GM19238 (cell line): Measurements from ENCODE around the gene MEGF6.

ENCODE experiments used
- DNase-seq: peaks from one replicate; pipeline ENCODE4 v3.0.0; 2011; ENCODE audit warnings: low spot score; ENCODE audit not compliant: insufficient read length

Gene MEGF6

DNA sequence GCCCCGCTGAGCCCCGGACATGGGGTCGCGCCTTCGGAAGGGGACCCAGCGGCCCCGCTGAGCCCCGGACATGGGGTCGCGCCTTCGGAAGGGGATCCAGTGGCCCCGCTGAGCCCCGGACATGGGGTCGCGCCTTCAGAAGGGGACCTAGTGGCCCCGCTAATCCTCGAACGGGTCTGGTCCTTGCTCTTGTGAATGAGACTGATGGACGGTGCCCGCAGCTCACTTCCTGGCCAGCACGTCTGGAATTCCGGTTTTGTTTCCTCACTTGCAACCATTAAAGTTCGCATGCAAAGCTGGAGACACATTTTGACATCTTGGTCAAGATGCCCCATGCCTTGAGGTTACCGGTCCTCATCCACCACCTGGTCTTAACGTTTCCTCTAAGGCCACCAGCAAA lies 33.0 kb upstream of the MEGF6 start:
- DNase-seq: no peak

DNA sequence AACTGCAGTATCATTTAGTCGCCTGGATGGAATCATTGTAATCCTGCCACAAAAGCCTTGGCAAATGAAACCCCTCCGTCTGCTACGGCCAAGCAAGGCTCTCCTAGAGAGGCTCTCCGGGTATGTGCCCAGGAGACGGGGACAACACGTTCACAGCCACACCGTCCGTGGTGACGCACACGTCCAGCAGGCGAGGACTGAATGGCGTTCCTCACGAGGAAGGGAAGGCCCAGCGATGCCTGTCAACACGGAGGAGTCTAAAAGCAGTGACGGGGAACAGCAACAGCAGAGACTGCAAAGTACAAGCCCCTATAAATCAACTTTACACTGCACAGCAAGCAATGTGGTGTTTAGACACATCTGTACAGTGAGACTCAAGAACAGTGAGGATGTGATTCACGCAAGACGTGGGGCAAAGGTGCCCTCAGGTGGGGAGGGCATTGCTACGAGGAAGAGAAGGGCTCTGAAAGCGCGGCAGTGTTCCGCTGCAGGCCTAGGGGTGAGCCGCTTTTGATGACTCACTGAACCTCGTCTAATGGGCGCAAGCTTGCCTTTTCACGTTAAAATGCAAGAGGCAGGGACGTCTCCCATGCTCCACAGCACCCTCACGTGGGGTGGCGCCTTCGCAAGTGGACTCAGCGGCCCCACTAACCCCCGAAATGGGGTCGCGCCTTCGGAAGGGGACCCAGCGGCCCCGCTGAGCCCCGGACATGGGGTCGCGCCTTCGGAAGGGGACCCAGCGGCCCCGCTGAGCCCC lies 31.8 kb upstream of the MEGF6 start:
- no peak for DNase-seq

DNA sequence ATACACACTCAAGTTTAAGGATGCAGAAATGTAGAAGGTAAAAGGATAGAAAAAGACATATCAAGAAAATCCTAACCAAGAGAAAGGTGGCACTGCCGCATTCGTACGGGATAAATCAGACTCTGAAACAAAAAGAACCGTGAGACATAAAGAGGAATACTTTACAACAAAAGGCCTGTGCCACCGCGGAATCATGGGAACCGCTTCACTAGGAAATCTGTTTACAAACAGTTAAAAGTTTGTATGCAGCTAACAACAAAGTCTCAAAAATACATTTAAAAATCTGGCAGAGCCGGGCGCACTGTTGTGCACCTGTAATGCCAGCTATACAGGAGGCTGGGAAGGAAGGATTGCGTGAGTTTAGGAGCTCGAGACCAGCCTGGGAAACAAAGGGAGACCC lies 30.5 kb upstream of the MEGF6 start:
- no peak for DNase-seq

DNA sequence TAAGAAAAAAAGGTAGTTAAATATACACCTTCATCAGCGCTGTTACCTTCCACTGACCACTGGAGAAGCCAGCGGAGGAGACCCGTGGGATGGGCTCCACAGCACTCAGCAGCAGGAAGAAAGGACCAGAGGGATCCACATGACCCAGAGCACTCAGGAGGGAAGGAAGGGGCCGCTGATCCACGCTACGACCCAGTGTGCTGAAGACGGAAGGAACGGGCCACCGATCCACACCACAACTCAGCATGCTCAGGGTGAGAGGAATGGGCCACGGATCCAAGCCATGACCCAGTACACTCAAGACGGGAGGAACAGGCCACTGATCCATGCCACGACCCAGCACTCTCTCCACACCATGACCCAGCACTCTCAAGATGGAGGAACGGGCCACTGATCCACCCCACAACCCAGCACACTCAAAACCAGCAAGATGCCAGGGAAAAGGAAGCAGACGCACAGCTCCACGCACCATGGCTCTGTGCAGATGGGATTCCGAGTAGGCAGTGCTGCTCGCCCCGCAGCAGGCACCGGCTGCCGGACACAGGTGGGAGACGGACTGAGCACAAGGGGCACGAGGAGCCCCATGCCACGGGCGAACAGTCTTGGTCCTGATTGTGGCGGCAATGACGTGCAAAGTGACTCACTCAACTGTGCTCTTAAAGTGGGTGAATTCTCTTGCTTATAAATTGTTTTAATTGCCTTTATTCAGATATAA lies 29.9 kb upstream of the MEGF6 start:
- no peak for DNase-seq

DNA sequence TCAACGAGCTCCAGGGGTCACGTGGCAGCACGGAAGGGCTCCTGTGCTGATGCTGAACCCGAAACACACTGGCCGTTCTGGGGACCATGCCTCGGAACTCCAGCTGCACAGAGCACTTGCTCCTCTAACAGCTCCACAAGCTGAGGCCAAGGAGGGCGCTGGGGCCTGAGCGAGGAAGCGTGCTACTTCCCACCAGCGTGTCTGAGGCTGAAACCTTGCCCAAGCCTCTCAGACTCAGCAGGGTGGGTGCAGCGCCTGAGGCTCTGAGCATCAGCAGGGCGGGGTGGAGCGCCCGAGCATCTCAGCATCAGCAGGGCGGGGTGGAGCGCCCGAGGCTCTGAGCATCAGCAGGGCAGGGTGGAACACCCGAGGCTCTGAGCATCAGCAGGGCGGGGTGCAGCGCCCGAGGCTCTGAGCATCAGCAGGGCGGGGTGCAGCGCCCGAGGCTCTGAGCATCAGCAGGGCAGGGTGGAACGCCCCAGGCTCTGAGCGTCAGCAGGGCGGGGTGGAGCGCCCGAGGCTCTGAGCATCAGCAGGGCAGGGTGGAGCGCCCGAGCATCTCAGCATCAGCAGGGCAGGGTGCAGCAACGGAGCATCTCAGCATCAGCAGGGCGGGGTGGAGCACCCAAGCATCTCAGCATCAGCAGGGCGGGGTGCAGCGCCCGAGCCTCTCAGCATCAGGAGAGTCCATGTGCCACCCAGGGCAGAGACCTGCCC lies 29.0 kb upstream of the MEGF6 start:
- DNase-seq: no peak

DNA sequence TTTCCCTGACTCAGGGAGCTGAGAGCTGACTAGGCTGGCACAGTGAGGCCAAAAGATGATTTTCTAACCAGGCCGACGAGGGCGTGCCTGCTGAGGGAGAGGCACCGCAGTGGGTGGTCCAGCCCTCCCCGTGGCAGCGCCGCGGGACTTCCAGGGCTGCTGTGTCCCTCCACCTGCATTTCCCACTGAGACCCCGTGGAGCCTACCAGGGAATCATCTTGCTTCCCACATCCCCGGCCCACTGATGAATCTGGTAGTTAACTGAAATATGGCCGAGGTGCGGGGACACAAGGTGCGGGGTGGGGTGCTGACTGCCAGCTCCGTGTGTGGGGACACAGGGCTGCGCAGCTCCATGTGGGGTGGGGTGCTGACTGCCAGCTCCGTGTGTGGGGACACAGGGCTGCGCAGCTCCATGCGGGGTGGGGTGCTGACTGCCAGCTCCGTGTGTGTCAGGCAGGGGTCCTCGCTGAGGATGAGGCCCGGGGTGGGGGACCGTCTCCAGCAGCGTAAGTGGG lies 28.1 kb upstream of the MEGF6 start:
- no peak for DNase-seq

DNA sequence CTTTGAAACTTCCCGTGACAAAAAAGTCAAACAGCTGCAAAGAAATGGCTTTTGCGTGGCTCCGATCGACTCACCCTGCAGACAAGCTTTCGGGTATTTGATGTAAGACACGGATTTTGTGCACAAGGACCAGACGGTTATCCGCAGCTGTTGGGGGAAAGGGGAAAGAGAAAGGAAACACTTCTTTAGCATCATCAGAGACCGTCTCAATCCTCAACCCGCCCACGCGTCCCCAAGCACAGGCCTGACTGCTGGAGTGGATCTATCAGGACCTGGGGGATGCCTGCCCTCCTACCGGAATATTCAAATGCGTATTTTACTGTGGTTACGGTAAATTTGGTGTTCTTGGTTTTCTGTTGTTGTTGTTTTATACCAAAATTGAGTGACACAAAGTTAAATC lies 27.4 kb upstream of the MEGF6 start:
- DNase-seq: no peak

DNA sequence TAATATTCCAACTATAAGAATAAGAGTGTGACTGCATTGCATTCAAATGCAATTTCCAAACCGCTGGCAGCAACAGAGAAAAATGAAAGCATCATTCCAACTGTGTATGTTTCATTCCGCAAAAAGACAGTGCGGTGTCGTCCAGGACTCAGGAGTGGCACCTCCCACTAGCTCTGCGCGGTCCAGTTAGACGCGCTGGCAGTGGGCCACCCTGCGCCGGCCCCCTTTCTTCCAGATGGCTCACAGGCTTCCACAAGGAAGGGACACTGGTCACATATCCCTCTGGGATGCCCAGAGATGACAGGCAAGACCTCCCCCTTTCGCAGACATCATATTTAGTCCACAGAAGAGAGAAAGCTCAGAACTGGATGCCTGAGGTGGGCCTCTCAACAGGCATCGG lies 26.7 kb upstream of the MEGF6 start:
- DNase-seq: no peak

DNA sequence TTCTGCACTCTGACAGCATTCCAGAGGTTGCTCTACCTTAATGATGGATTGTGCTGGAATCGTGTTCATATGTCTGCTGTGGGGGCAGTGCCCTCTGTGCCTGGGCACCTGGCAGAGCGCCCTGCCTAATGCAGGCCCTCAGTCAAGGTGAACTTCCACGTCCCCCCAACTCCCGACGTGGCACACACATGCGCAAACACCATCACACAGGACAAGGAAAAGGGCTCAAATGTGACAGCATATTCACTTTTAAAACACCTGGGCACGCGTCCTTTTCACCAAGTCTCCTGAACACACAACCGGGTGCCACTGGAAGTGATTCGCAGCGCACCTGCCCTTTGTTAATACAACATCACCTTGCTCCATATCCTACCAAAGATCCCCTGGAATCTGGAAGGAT lies 25.2 kb upstream of the MEGF6 start:
- DNase-seq: no peak

DNA sequence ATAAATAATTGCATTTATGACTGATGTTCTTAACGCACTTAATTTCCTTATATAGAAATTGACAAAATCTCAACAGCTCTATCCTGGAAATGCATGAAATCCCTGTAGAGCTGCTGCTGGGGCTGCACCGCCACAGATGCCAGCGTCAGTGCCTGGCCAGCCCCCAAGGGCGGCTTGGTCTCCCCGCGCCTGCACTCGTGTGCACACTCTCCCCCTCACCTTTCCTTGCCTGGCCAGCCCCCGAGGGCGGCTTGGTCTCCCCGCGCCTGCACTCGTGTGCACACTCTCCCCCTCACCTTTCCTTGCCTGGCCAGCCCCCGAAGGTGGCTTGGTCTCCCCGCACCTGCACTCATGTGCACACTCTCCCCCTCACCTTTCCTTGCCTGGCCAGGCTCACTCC lies 24.8 kb upstream of the MEGF6 start:
- no peak for DNase-seq

DNA sequence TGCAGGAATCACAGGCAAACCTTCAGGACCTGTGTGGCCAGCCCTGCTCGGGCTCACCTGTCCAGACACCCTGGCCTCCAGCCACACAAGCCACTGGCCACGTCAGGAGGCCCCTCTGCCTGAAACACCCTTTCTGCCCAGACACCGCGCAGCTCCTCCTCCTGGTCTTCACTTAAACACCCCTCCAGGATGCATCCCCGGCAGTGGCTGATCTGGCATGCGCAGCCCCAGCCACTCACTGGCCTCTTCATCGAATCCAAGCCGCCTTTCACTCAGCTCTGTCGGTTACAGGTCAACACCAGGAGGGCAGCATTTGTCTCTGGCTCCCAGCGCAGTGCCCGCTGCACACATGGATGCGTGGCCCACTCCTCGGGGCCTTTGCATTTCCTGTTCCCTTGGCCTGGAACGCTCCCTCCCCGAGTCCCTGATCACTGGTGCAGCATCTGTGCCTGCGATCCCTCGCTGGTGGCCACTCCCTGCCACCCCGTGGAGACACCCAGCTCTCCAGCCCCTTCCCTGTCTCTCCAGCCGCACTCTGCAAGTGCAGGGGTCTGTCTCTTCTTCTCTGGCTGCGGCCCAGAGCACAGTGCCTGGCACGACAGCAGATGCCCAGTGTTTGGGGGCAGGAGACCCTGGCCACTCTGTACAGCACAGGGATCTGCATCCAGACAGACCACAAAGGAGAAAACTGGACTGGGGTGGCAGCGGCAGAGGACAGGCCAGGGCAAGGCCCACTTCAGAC lies 22.9 kb upstream of the MEGF6 start:
- no peak for DNase-seq

DNA sequence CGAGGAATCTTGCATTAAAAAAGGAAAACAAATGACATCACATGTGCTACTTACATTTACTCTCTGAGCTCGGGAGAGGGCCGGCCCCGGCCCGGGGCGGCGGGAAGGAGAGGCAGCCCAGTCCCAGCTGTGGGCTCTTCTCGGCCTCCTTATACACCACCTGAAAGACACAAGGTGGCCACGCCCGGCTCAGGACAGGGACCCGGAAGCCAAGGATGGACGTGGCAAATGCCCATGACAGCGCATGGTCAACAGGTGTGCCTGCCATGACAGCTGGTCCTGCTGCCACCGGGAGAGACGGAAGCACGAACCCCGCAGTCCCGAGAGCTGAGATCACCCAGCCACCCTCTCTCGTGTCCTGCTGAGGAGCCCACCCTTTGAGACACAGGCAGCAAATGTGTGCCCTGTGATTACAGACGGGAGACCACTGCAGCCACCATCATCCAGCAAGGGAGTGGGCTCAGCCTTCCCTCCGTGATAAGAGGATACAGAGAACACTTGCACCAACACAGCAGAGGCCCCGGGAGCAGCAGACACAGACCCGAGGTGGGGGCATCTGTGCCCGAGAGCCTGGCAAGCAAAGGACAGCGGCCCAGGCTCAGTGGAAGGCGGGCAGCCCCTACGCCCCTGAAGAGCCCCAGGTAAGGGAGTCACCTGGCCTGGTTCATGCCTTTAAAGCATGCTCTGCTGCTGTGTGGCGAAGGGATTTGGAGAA lies 22.2 kb upstream of the MEGF6 start:
- no peak for DNase-seq

DNA sequence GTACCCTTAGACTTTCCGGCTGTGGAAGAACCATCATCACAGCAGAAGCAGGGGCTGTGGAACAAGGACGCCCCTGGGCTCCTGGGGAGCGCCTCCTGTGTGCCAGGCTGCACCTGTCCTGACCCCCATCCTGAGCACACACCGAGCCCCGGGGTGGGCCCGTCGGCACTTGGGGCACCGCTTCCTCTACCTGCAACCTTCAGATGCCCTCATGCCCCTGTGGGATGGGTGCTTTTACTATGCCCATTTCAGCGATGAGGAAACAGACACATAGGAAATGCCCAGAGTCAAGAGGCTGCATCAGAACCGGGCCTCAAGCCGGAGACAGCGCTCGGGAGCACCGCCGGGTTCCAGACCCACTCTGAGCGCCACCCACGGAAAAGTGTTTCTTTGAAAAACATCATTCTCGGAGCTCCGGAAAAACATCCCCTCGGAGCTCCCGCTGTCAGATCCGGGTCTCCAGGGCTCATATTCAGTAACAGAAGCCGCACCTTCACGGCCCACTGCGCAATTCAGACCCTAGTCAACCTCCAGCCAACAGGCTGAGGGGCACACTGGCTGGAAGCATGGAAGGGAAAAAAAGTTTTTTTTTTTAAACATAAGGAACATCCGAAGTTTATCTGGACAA lies 21.5 kb upstream of the MEGF6 start:
- no peak for DNase-seq

DNA sequence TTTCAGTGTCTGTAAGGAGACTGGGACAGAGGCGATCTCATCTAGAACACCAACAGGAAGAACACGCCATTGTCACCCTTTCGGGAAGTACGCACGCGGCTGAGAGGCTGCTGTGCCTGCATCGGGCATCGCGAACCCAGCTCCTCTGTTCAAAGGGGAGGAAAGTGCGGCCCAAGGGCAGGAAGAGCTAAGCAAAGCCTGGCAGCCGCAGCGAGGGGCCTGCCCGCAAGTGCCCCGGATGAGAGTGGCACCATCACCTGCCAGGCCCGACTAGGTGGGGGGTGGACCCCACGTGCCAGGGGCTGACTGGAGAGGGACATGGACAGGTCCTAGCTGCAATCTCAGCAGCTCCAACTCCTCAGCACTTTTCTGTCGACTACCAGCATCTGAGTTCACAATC lies 21.0 kb upstream of the MEGF6 start:
- no peak for DNase-seq

DNA sequence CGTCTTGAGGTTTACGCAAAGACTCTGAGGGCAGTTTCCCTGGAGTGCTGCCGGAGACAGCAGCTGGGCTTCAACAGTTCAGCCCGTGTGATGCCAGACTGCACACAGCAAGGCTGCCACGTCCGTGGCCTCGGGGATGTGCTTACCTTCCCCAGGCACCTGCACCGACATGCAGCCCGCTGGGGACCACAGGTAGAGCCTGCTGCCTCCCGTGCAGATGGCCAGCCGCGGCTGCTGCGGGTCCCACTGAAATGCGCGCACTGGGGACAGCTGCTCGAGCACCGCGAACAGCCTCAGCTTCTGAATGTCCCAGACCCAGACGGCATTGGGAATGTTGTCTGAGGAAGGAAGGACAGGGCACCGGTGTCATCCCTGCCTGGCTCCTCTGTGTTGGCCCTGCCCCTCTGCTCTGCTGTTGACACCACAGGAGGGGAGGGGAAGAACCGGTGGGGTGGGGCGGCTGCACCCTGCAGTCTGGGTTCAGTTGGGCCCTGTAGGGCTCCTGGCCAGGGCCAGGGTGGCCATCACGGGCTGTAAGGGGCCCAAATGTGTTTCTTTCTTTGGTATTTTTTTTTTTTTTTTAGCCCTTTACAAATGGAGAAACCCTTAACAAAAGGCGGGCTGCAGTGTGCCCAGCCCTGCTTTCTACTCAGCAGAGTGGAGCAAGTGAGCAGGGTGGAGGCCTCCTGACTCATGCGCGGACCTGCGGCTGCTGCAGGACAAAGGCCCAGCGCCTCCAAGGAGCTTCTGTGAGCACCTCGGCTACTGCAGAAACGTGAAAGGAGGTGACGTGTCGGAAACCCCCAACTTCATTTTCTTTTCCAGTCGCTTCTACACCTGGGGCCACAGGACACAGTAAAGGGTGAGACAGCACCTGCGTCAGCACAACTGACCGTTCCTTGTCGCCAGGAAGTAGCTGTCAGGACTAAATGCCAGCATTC lies 20.3 kb upstream of the MEGF6 start:
- DNase-seq: no peak

DNA sequence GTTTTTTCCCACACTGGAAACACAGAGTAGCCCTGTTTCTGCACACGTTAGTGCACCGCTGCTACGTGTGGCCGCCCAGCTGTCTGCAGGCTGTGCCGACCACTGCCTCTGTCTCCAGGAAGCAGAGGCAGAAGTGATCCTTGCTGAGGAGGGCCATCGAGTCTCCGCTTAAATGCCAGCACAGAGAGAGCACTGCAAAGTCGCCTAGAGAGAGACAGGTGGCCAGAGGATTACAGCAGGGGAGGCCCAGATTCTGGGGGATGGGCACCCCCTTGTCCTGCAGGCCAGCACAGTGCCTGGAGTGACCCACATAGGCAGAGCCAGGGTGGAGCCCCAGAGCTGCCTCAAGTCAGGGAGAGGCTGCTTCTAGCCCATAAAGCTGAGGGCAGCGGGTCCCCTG lies 19.6 kb upstream of the MEGF6 start:
- DNase-seq: no peak

DNA sequence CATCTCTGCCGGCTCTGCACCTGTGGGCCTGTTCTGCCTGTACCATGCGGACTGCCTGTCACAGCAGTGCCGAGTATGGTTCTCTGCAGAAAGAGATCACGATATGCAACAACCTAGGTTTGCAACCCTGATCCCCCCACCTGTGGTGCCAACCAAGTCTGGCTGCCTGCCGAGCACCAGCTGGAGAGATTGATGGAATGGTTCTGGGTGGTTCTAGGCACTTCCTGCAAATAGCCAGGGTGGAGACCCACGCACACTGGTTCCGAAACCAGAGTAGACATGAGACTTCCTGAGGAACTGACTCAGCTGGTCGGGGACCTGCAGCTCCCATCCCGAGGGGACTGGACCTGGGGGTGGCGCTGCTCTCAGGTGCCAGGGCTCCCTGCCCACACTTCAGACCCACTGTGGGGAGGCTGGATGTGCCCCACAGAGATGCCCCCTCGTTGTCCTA lies 18.9 kb upstream of the MEGF6 start:
- no peak for DNase-seq

DNA sequence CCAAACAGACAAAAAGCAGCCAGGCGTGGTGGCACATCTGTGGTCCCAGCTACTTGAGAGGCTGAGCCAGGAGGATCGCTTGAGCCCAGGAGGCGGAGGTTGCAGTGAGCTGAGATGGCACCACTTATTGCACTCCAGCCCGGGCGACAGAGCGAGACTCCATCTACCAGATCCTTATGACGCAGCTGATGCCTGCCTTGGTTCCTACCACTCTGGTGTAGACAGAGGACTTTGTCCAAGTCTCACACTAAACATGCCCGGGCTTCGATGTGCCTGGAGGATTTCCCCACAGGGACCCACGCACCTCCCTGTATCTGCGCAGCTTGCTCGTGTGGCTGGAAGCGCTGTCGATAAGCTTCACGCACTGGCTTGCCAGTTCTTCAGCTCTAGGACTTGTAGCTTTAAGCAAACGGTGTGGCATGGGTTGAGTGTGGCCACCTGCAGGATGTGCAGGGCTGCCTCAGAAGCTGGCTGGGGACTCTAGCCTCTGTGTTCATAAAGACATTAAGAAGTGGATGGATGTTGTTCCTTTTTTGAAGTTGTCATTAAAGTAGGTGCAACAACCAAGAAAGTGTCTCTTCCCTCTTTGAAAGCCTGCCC lies 18.4 kb upstream of the MEGF6 start:
- no peak for DNase-seq

DNA sequence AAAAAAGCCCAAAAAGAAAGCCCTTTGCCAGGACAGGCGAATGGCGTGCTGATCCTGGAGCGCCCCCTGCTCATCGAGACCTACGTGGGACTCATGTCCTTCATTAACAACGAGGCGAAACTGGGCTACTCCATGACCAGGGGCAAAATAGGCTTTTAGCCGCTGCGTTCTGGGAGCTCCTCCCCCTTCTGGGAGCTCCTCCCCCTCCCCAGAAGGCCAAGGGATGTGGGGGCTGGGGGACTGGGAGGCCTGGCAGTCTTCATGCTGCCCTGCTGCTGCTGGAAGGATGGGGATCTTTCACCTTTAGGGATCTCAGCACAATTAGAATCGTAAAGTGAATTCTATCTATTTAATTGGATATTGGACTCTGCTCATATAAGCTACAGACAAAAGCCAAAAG lies 17.1 kb upstream of the MEGF6 start:
- no peak for DNase-seq
